Stimulated activated CD8-positive, alpha-beta memory T cell treated with anti-CD3 and anti-CD28 coated beads, Interleukin-7, amount 100 ng/mL, for 4 hours (primary cell): ENCODE measurements around the gene TRIM72.
"Not testable (repeated sequence)": the region's sequence is repeated elsewhere in the genome, so short reads cannot be mapped to it uniquely, and the experiment has no call there.

Experiments used
- DNase-seq, 2 donors: peaks; one replicate each; pipeline ENCODE4 v3.0.0-alpha.2; 2020; ENCODE audit warnings: low read depth in 2 of 2

TRIM72 gene

GRCh38 chr16:31190818-31191444, 23.0 kb upstream of the TRIM72 start:
- DNase-seq = no peak

DNA sequence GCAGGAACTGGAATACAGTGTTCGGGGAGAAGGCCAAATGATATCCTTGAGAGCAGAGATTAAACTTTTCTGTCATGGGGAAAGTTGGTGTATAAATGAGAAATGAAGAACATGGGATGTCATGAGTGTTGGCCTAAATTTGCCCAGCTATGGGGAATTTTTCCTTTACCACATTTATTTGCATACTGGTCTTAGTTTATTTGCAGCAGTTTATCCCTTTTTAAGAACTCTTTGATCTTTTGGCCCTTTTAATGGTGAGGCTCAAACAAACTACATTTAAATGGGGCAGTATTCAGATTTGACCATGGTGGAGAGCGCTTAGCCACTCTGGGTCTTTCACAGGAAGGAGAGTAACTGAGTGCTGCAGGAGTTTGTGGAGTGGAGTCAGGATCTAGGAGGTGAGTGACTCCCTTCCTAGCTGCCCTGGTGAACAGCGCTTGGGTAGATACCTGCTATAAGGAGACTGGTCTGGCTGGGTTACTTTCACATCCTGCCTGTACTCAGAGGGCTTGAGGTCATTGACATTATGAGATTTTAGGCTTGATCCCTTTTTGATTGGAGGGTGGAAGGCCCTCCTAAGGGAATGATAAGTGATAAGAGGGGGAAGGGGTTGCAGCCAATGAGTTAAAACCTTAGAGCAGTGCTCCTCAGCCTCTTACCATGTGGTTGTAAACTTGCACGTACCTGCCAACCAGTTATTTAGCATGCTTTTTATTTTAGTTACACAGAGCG, 22.1 kb upstream of the TRIM72 start:
- no peak for DNase-seq

DNA sequence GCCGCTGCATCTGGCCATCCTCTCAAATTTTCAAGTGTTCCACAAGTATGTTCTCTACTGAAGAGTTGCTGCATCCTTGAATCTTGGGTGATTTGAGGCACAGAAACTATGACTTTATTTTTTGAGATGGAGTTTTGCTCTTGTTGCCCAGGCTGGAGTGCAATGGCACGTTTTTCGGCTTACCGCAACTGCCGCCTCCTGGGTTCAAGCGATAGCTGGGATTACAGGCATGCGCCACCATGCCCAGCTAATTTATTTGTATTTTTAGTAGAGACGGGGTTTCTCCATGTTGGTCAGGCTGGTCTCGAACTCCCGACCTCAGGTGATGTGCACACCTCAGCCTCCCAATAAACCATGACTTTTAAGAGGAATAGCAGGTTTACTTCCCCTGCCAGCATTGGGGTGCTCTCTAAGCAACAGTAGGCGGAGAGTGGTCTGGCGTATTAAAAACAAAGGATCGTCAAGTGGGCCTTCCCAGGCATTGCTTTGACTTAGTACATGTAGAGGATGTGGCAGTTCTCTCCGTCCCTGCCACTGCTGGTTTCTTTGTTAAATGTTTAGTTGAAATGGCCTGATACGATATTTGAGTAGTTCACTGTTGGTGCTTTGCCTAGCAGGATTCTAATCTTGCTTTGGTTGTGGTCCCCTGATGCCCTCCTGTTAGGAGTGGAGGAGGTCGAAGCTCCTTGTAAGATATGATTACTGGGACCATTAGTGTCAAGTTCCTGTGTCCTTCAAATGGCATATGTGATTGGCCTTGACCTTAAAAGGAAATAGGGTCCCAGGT, 20.9 kb upstream of the TRIM72 start:
- DNase-seq = no peak

DNA sequence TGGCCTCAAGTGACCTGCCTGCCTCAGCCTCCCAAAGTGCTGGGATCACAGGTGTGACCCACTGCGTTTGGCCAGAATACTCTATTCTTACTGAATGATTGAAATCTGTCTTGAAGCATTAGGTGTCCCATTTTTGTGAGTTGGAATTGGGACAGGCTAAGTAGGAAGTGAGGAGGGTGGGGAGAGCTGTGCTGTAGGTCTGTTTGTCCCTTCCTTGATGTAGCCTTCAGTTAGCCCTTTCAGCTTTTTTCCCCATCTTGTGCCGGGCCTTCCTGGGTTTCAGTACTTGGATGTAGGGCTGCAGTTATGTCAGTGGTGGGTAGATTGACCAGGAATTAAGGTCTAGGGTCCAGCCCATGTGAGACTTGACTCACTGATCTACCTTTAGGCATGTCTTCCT, 20.0 kb upstream of the TRIM72 start:
- DNase-seq = no peak

DNA sequence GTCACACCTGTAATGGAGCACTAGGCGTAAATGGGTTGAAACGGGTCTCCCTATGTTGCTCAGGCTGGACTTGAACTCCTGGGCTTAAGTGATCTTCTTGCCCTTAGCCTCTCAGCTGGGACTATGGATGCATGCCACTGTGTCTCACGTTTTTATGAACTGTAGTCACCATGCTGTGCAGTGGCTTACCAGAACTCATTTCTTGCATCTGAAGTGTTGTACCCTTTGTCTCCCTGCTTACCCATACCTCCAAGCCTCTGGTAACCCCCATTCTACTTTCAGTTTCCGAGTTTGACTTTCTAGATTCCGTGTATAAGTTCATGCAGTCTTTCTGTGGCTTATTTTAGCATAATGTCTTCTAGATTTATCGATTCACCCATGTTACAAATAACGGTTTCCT, 19.0 kb upstream of the TRIM72 start:
- no peak for DNase-seq

DNA sequence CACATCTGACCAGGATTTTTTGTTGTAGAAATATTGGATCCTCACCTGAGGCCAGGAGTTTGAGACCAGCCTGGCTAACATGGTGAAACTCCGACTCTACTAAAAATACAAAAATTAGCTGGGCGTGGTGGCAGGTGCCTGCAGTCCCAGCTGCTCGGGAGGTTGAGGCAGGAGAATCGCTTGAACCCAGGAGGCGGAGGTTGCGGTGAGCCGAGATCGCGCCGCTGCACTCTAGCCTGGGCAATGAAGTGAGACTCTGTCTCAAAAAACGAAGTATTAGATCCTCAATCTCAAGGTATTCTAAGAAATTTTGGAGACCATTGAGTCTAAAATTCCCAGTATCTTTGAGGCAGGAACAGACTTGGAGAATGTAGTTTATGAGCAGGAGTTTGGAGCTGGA, 18.1 kb upstream of the TRIM72 start:
- DNase-seq = not testable (repeated sequence)

GRCh38 chr16:31196324-31197088, 17.4 kb upstream of the TRIM72 start:
- no peak for DNase-seq

- DNase-seq = no peak
Observed at GRCh38 chr16:31198207-31198882, 15.6 kb upstream of the TRIM72 start.

GRCh38 chr16:31199430-31200041, 14.4 kb upstream of the TRIM72 start:
- no peak for DNase-seq

DNA sequence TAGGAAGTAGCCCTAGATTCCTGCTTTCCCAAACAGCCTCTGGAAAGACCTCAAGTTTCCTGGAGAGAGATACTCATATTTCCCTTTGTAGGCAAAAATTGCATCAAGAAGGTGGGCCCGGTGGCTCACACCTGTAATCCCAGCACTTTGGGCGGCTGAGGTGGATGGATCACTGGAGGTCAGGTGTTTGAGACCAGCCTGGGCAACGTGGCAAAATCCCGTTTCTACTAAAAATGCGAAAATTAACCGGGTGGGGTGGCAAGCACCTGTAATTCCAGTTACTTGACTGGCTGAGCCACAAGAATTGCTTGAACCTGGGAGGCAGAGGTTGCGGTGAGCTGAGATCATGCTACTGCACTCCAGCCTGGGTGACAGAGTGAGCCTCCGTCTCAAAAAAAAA, 13.8 kb upstream of the TRIM72 start:
- DNase-seq = not testable (repeated sequence)

- no peak for DNase-seq
Observed at GRCh38 chr16:31200821-31201568, 12.9 kb upstream of the TRIM72 start.

GRCh38 chr16:31201582-31202413, 12.1 kb upstream of the TRIM72 start:
- DNase-seq = peak in 1 of 2 donors; percentile 35

DNA sequence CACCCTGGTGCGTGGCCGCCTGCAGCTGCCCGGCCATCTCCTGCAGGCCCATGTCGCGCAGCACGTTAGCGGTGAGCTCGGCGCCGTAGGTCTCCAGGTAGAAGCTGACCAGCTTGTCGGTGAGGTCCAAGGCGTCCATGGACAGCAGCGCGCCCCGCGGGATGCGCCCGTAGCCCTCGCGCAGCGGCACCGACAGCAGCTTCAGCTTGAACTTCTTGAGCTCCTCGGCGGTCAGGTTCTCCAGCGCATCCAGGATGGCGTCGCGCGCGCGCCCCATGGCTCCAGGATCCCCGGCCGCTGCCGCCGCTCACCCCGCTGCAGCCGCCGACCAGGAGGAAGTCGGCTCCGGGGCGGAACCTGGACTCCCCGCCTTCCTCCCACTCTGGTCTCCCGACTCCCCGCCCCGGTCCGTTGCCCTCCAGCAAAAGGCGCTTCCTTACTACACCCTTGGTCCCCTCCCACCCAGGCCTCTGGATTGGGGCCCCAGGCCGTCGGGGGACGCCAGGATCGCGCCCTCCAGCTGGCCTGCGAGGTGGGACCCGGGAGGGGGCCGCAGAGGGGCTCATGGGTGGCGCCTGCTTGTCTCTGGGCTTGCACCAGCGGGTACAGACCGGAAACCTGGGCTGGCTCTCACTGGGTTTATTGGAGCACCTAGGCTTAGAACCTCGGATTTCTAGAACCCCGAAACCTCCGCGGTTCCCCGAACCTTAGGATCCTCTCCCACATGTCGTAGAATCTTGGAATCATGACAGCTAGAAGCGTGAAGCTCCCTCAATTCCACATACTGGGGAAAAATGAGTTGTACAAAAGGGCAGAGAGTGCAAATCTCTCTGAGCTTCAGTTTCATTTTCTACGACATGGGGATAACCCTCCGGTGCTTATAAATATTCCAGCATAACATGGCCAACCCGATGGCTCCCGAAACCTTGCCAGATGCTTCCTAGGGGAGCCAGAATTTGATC, 11.2 kb upstream of the TRIM72 start, which contains the start of gene PYCARD:
PYCARD (minus strand) TSS at position 347 of the 962 bp plus-strand sequence; CDS start at position 277, 70 bp downstream.
- no peak for DNase-seq

DNA sequence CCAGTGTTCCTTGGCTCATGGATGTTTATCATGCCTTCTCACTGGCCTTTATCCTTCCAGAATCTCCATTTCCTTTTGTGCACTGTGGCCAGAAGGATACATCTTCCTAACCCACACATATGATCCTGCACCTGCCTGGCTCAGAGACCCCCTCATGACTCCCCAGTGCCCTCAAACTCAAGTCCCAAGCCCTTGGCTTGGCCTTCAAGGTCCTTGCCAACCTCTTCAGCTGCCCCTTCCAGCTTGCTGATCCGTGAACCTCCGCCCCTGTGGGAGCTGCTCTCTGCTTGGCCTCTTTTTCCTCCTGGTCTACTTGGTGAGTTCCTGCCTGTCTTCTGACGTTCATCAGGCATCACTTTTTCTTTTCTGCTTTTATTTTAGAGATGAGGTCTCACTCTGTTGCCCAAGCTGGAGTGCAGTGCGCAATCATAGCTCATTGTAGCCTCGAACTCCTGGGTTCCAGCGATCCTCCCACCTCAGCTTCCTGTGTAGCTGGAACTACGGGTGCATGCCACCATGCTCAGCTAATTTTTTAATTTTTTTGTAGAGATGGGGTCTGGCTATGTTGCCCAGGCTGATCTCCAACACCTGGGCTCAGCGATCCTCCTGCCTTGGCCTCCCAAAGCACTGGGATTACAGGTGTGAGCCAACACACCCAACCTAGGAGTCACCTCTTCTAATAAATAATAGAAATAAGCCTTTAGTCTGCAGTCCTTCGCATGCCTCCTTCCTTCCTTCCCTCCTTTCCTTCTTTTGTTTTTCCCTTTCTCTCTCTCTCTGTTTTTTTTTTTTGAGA, 8.8 kb upstream of the TRIM72 start:
- DNase-seq = no peak

- no peak for DNase-seq
Observed at GRCh38 chr16:31206776-31207175, 7.1 kb upstream of the TRIM72 start.

- DNase-seq = no peak
Observed at GRCh38 chr16:31213342-31213741, 577 bp upstream of the TRIM72 start.

GRCh38 chr16:31214708-31215286, 878 bp downstream of the TRIM72 start:
- no peak for DNase-seq
